CD8-positive, alpha-beta memory T cell (primary cell): ENCODE results near the gene BCAN. TPM values are rescaled to one million over a fixed set of nuclear protein-coding genes. Genes with fewer than 3 reads are reported as not detected.

Source experiments
- CTCF ChIA-PET: fragments of 350-600 bp; sonication (Branson Sonifier 250); formaldehyde crosslinking; loops from one replicate; lab custom pipeline; 2021; ENCODE audit warnings: antibody characterized with exemption; lab: Charles Lee
- POLR2A ChIA-PET: fragments of 350-600 bp; sonication (Branson Sonifier 250); formaldehyde crosslinking; loops from one replicate; lab custom pipeline; 2021; ENCODE audit warnings: antibody characterized with exemption; lab: Charles Lee
- DNase-seq, 5 donors: peaks; one replicate each; pipeline versions ENCODE4 v3.0.0 to v3.0.0-alpha.2; 2020 to 2022; ENCODE audit warnings: mixed read lengths in 1 of 5
- H3K27ac ChIP-seq: one replicate; pipeline ENCODE4 v1.7.0; 2013; ENCODE audit warnings: low read depth, mild to moderate bottlenecking, low read length, moderate library complexity
- H3K27me3 ChIP-seq: 2 replicates; pipeline ENCODE4 v1.7.0; 2013; ENCODE audit warnings: low read length, mild to moderate bottlenecking; ENCODE audit not compliant: insufficient read depth, poor library complexity, severe bottlenecking
- H3K36me3 ChIP-seq: 2 replicates; pipeline ENCODE4 v1.7.0; 2013; ENCODE audit warnings: mild to moderate bottlenecking, low read length, moderate library complexity; ENCODE audit not compliant: insufficient read depth
- H3K4me1 ChIP-seq: 2 replicates; pipeline ENCODE4 v1.7.0; 2013; ENCODE audit warnings: mild to moderate bottlenecking, low read length, moderate library complexity; ENCODE audit not compliant: insufficient read depth
- H3K4me3 ChIP-seq: 2 replicates; pipeline ENCODE4 v1.7.0; 2013; ENCODE audit warnings: mild to moderate bottlenecking, low read length
- H3K9me3 ChIP-seq: 2 replicates; pipeline ENCODE4 v1.7.0; 2013; ENCODE audit warnings: mild to moderate bottlenecking, low read length
- H3K27ac Mint-ChIP-seq, 8 donors: one replicate each; pipeline ENCODE4 v1.8.0; 2020 to 2021; ENCODE audit warnings: mixed read lengths in 8 of 8, mild to moderate bottlenecking in 6 of 8, inconsistent platforms in 3 of 8, moderate library complexity in 3 of 8
- H3K27me3 Mint-ChIP-seq, 2 donors: one replicate each; pipeline ENCODE4 v1.8.0; 2020 to 2021; ENCODE audit warnings: mixed read lengths in 2 of 2, mild to moderate bottlenecking in 1 of 2, moderate library complexity in 1 of 2
- H3K36me3 Mint-ChIP-seq, 3 donors: one replicate each; pipeline ENCODE4 v1.8.0; 2020 to 2021; ENCODE audit warnings: mixed read lengths in 3 of 3, inconsistent platforms in 1 of 3, mild to moderate bottlenecking in 1 of 3
- H3K4me1 Mint-ChIP-seq, 3 donors: one replicate each; pipeline ENCODE4 v1.8.0; 2020 to 2021; ENCODE audit warnings: mixed read lengths in 3 of 3, inconsistent platforms in 1 of 3, mild to moderate bottlenecking in 1 of 3
- H3K4me3 Mint-ChIP-seq, 7 donors: one replicate each; pipeline ENCODE4 v1.8.0; 2020 to 2021; ENCODE audit warnings: mixed read lengths in 7 of 7, mild to moderate bottlenecking in 6 of 7, moderate library complexity in 4 of 7, inconsistent platforms in 2 of 7
- H3K9me3 Mint-ChIP-seq, 5 donors: one replicate each; pipeline ENCODE4 v1.8.0; 2020 to 2022; ENCODE audit warnings: mixed read lengths in 5 of 5, mild to moderate bottlenecking in 3 of 5, moderate library complexity in 2 of 5, inconsistent platforms in 1 of 5
- polyA plus RNA-seq: library from polyadenylated mRNA; unstranded; fragments of 300-500 nt; fragmentation: Illumina TruSeq; gene quantifications from one replicate; pipeline ENCODE4 v1.2.3, GENCODE V29; 2021
- total RNA-seq, 2 experiments: library from RNA; stranded (reverse); gene quantifications; one replicate each; pipeline ENCODE4 v1.2.3, GENCODE V29; 2021

Gene BCAN
- total and polyA plus RNA-seq, 3 experiments from 2014 or later, result not detected

DNA sequence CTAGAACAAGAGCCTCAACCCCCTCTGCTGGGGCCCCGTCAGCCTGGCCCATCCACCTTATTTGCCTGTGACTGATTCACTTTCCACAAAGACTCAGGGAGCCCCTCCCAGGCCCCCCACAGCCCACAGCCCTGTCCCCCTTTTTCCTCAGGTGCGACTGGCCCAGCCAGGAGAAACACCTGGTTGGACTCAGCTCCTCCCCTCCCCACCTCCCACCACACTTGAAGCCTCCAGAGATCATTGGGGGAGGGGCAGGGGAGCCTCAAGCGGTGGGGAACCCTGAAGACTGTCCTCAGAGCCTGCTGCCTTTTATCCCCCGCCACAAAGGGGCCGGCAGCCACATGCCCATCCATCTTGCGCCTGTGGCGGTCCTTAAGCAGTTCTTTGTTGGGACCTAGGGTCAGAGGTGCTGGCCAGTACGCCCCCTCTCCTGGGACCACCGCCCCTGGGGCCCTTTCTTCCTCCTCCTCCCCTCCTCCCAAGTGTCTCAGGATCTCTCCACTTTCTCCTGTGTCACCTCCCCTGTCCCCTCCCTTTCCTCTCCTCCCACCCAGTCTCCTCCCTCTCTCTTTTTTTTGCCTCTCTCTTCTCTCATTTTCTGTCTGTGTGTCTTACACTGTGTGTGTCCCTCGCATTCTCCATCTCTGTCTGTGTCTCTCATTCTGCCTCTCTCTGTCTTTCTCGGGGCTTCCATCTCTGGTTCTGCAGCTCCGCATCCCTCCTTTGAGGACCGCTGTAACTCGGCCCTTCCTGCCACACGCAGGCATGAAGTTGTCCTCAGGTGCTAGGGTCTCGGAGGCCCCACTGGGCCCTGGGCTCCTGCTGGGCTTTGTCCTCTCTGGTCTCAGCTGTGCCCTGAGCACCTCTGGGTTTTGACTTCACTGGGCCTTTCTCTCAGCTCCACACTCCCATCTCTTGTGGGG is 51.3 kb downstream of the BCAN start:
- Histone ChIP-seq H3K27me3 (peaks cover 25% of the 10 kb centered on the region), H3K4me3 (no peak overlapping the region), H3K4me1 (peaks cover 3% of the 10 kb centered on the region), H3K36me3 (no peaks in the 10 kb centered on the region), H3K9me3 (no peaks in the 10 kb centered on the region), H3K27ac (peak overlapping the region; percentile 74)
- Mint-ChIP-seq H3K27ac (peak overlapping the region in 1 of 8 donors; percentile 7), H3K36me3 (peaks cover 0 to 10% (median 0%) of the 10 kb centered on the region in 3 donors), H3K4me1 (peaks cover 9 to 30% (median 15%) of the 10 kb centered on the region in 3 donors), H3K27me3 (peaks cover 52 to 77% of the 10 kb centered on the region in 2 donors), H3K9me3 (peaks cover 0 to 2% (median 0%) of the 10 kb centered on the region in 5 donors), H3K4me3 (no peak overlapping the region)
- peak in 2 of 5 donors; percentile 9 to 22 for DNase-seq
- CTCF ChIA-PET, result interaction anchor here (1.6 to 6.8 kb wide), 4 partner anchors 11 to 34 kb away, joined by 7 to 183 read pairs (median 64); partner anchors contain the start of genes CRABP2, ISG20L2 and METTL25B
- POLR2A ChIA-PET, result no interaction called here

DNA sequence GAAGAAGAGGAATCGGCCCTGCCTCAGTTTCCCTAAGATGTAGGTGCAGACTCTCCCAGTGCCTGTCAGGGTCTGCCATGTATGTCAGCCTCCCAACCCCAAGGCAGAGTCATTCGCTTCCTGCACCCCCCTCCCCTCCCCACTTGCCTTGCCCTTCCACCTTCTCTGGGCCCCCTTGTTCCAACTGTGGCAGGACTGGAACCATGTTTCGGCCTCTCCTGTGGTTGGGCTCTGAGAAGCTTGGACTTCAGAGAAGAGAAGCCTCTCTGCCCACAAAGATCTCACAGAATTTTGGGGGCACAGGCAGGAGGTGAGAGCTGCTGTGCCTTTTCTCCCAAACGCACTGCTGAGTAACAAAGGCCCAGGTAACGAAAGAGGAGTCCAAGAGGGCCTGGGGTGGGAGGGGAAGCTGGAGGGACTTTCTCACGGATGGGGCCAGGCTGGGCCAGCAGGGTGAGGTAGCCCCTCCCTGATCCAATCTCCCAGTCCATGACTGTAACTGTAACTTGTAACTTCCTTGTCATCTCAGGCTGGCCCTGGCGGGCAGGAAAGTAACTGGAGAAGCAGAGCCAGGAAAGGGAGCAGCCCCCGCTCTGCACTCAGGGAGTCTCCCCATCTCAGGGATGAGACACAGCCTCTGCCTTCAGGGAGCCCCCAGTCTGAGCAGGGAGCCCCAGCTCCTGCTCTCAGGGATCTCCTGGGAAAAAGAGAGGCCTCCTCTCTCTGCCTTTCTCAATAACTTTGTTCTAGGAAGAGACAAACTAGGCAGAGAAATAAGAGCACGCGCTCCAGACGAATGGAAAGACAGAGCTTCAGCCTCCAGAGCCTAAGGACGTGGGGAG is 52.2 kb downstream of the BCAN start:
- peaks cover 0 to 10% (median 0%) of the 10 kb centered on the region in 3 donors for H3K36me3 Mint-ChIP-seq
- POLR2A ChIA-PET, result no interaction called here
- peaks cover 3% of the 10 kb centered on the region for H3K4me1 ChIP-seq
- no peak for DNase-seq
- H3K36me3 ChIP-seq, result no peaks in the 10 kb centered on the region
- CTCF ChIA-PET, result interaction anchor here (1.6 to 1.8 kb wide), 2 partner anchors 12 to 32 kb away, joined by 7 to 9 read pairs; partner anchors contain the start of gene CRABP2
- no peak overlapping the region for H3K4me3 ChIP-seq
- peak overlapping the region; percentile 74 for H3K27ac ChIP-seq
- H3K27ac Mint-ChIP-seq, result no peak overlapping the region
- peaks cover 9 to 28% (median 15%) of the 10 kb centered on the region in 3 donors for H3K4me1 Mint-ChIP-seq
- peaks cover 25% of the 10 kb centered on the region for H3K27me3 ChIP-seq
- no peaks in the 10 kb centered on the region for H3K9me3 ChIP-seq
- H3K27me3 Mint-ChIP-seq, result peaks cover 49 to 73% of the 10 kb centered on the region in 2 donors
- no peak overlapping the region for H3K4me3 Mint-ChIP-seq
- H3K9me3 Mint-ChIP-seq, result peaks cover 0 to 2% (median 0%) of the 10 kb centered on the region in 5 donors

- Mint-ChIP-seq H3K4me1 (peaks cover 4 to 22% (median 10%) of the 10 kb centered on the region in 3 donors), H3K27me3 (peaks cover 45 to 74% of the 10 kb centered on the region in 2 donors), H3K36me3 (peaks cover 0 to 11% (median 0%) of the 10 kb centered on the region in 3 donors), H3K4me3 (no peak overlapping the region), H3K9me3 (peaks cover 0 to 2% (median 0%) of the 10 kb centered on the region in 5 donors), H3K27ac (no peak overlapping the region)
- CTCF ChIA-PET, result interaction anchor here (1.6 to 1.8 kb wide), 2 partner anchors 11 to 31 kb away, joined by 7 to 9 read pairs; partner anchors contain the start of gene CRABP2
- POLR2A ChIA-PET, result no interaction called here
- peaks cover 25% of the 10 kb centered on the region for H3K27me3 ChIP-seq
- H3K4me3 ChIP-seq, result no peak overlapping the region
- peak overlapping the region; percentile 74 for H3K27ac ChIP-seq
- DNase-seq, result no peak
- no peaks in the 10 kb centered on the region for H3K36me3 ChIP-seq
- peaks cover 2% of the 10 kb centered on the region for H3K4me1 ChIP-seq
- H3K9me3 ChIP-seq, result no peaks in the 10 kb centered on the region
These were observed 52.7 kb downstream of the BCAN start for GRCh38 chr1:156694690-156694962.

GRCh38 chr1:156696755-156697154 is 54.8 kb downstream of the BCAN start:
- CTCF ChIA-PET, result interaction anchor here (1.3 to 4.4 kb wide), 2 partner anchors 11 to 29 kb away, joined by 5 to 16 read pairs; no protein-coding TSS in a partner anchor
- H3K9me3 Mint-ChIP-seq, result peaks cover 0 to 2% (median 0%) of the 10 kb centered on the region in 5 donors
- no peak overlapping the region for H3K4me3 Mint-ChIP-seq
- peaks cover 0 to 15% (median 0%) of the 10 kb centered on the region in 3 donors for H3K36me3 Mint-ChIP-seq
- Histone ChIP-seq H3K9me3 (no peaks in the 10 kb centered on the region), H3K4me3 (no peak overlapping the region), H3K27ac (no peak overlapping the region), H3K4me1 (no peaks in the 10 kb centered on the region), H3K36me3 (no peaks in the 10 kb centered on the region), H3K27me3 (peaks cover 16% of the 10 kb centered on the region)
- no peak for DNase-seq
- H3K4me1 Mint-ChIP-seq, result peaks cover 4 to 19% (median 9%) of the 10 kb centered on the region in 3 donors
- POLR2A ChIA-PET, result no interaction called here
- peaks cover 39 to 70% of the 10 kb centered on the region in 2 donors for H3K27me3 Mint-ChIP-seq
- no peak overlapping the region for H3K27ac Mint-ChIP-seq

DNA sequence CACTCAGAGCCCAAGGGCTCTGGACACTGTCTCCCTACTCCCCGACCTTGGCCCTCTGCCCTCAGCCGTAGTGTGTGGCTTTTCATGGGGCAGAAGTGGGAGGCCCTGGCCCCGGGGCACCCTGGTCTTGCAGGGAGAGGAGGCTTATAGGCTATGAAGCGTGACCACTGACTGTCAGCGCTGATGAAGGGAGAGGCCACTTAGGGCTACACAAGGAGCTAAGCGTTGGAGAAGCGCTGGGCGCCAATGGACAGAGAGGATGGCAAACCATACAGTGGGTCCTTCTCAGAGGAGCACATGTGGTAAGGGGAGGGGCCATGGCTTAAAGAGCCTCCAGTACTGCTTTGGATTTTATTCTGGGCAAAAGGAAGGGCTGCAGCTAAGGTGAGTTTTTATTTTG is 55.6 kb downstream of the BCAN start:
- H3K27ac ChIP-seq, result no peak overlapping the region
- H3K27me3 ChIP-seq, result peaks cover 9% of the 10 kb centered on the region
- H3K36me3 ChIP-seq, result no peaks in the 10 kb centered on the region
- H3K4me3 ChIP-seq, result no peak overlapping the region
- Mint-ChIP-seq H3K4me3 (no peak overlapping the region), H3K9me3 (peaks cover 0 to 2% (median 0%) of the 10 kb centered on the region in 5 donors), H3K27me3 (peaks cover 32 to 63% of the 10 kb centered on the region in 2 donors), H3K27ac (peak overlapping the region in 1 of 8 donors; percentile 38), H3K36me3 (peaks cover 0 to 15% (median 0%) of the 10 kb centered on the region in 3 donors), H3K4me1 (peaks cover 4 to 12% (median 9%) of the 10 kb centered on the region in 3 donors)
- ChIA-PET CTCF (interaction anchor here (1.3 to 4.4 kb wide), 2 partner anchors 10 to 29 kb away, joined by 5 to 16 read pairs; no protein-coding TSS in a partner anchor), POLR2A (no interaction called here)
- no peaks in the 10 kb centered on the region for H3K4me1 ChIP-seq
- no peaks in the 10 kb centered on the region for H3K9me3 ChIP-seq
- DNase-seq, result no peak

- ChIA-PET CTCF (interaction anchor here (1.1 to 4.4 kb wide), 3 partner anchors 9 to 27 kb away, joined by 3 to 16 read pairs (median 8); no protein-coding TSS in a partner anchor), POLR2A (interaction anchor here (0.7 kb wide), 1 partner anchor 34 kb away, joined by 4 read pairs; no protein-coding TSS in a partner anchor)
- Histone ChIP-seq H3K36me3 (no peaks in the 10 kb centered on the region), H3K4me1 (no peaks in the 10 kb centered on the region), H3K9me3 (no peaks in the 10 kb centered on the region), H3K4me3 (no peak overlapping the region), H3K27ac (no peak overlapping the region), H3K27me3 (peaks cover 1% of the 10 kb centered on the region)
- H3K36me3 Mint-ChIP-seq, result peaks cover 0 to 15% (median 0%) of the 10 kb centered on the region in 3 donors
- peaks cover 0 to 2% (median 0%) of the 10 kb centered on the region in 5 donors for H3K9me3 Mint-ChIP-seq
- peaks cover 0 to 2% (median under 1%) of the 10 kb centered on the region in 3 donors for H3K4me1 Mint-ChIP-seq
- no peak for DNase-seq
- peaks cover 23 to 52% of the 10 kb centered on the region in 2 donors for H3K27me3 Mint-ChIP-seq
- no peak overlapping the region for H3K4me3 Mint-ChIP-seq
- H3K27ac Mint-ChIP-seq, result no peak overlapping the region
These were observed 57.1 kb downstream of the BCAN start for GRCh38 chr1:156698995-156699394.

GRCh38 chr1:156700736-156701531 is 59.0 kb downstream of the BCAN start:
- Histone ChIP-seq H3K27me3 (peaks cover 9% of the 10 kb centered on the region), H3K27ac (no peak overlapping the region), H3K4me1 (peaks cover 17% of the 10 kb centered on the region), H3K4me3 (no peak overlapping the region), H3K36me3 (no peaks in the 10 kb centered on the region), H3K9me3 (no peaks in the 10 kb centered on the region)
- H3K27me3 Mint-ChIP-seq, result peaks cover 19 to 50% of the 10 kb centered on the region in 2 donors
- H3K4me3 Mint-ChIP-seq, result no peak overlapping the region
- peaks cover 0 to 2% (median 0%) of the 10 kb centered on the region in 5 donors for H3K9me3 Mint-ChIP-seq
- CTCF ChIA-PET, result interaction anchor here (9.1 kb wide), 2 partner anchors 11 to 26 kb away, joined by 86 to 120 read pairs; partner anchors contain the start of genes ISG20L2 and METTL25B
- H3K27ac Mint-ChIP-seq, result no peak overlapping the region
- POLR2A ChIA-PET, result interaction anchor here (0.6 kb wide), 1 partner anchor 16 kb away, joined by 10 read pairs; no protein-coding TSS in a partner anchor
- peaks cover 0 to 15% (median 0%) of the 10 kb centered on the region in 3 donors for H3K36me3 Mint-ChIP-seq
- DNase-seq, result peak in 1 of 5 donors; percentile 48
- H3K4me1 Mint-ChIP-seq, result peaks cover 10 to 21% (median 15%) of the 10 kb centered on the region in 3 donors
